ENCODE data around the gene GABRB1.

Gene GABRB1

GRCh38 chr4:47031011-47031678 is at the start of gene GABRB1:
Gene GABRB1, plus strand, starts transcription at chr4:47031567.
- DNase-seq = peak; percentile 25

- DNase-seq = no peak
Observed at GRCh38 chr4:46984781-46985180, 46.6 kb upstream of the GABRB1 start.

DNA sequence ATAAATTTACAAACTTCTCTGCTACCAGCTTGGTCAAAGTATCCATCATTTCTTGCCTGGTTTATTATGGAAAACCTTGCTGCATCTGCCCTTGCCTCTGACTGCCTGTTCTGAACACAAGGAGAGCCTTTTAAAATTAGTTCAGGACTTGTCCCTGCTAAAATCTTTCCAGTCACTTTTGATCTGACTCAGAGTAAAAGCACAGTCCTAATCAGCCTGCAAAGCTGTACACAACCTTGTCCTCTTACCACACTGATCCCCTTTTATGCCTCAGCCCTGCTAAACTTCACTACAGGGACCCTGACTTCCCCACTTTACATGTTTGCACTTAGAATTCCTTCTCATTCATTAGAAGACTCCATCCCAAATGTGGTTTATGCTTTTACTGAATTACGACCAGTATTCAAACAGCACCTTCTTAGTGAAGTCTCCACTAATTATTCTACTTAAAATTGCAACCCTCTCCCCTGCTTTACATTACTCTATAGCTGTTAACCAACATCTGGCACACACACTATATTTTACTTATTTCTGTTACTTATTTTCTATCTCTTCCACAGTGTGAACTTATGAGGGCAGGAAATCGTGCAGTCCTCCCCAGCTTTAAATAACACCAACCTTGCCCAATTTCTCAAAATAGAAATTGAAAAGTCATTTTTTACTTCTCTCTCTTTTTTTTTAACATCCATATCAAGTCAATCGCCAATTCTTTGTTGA is 44.3 kb upstream of the GABRB1 start:
- DNase-seq = no peak

GRCh38 chr4:46992338-46992737 is 39.0 kb upstream of the GABRB1 start:
- no peak for DNase-seq

GRCh38 chr4:46993075-46994006 is 38.0 kb upstream of the GABRB1 start, which contains the start of gene GABRA4:
Gene GABRA4, minus strand, starts transcription at chr4:46993581. Its CDS starts 157 bp downstream, at chr4:46993424.
- no peak for DNase-seq

GRCh38 chr4:46994007-46994405 is 37.4 kb upstream of the GABRB1 start:
- no peak for DNase-seq

GRCh38 chr4:46999566-46999965 is 31.8 kb upstream of the GABRB1 start:
- DNase-seq = peak; percentile 77

GRCh38 chr4:47000406-47000805 is 31.0 kb upstream of the GABRB1 start:
- DNase-seq = peak; percentile 16

DNA sequence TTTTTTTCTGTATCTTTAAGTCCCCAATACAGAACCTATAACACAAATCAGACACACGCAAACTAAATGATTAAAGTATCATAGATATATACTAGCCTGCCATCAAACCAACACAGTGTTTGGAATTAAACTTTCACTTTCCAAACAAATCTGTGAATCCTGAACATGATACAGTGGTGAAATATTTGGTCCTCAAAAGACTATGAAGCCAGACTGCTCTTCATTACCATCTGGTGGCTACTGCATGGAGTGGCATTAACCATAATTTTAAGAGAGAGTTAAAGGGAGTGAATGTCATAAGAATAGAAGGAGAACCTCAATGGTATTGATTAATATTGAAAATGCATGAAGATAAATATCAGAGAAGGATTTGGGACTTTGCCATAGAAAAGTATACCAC is 28.8 kb upstream of the GABRB1 start:
- no peak for DNase-seq

- DNase-seq = no peak
Observed at GRCh38 chr4:47010347-47010911, 20.9 kb upstream of the GABRB1 start.

DNA sequence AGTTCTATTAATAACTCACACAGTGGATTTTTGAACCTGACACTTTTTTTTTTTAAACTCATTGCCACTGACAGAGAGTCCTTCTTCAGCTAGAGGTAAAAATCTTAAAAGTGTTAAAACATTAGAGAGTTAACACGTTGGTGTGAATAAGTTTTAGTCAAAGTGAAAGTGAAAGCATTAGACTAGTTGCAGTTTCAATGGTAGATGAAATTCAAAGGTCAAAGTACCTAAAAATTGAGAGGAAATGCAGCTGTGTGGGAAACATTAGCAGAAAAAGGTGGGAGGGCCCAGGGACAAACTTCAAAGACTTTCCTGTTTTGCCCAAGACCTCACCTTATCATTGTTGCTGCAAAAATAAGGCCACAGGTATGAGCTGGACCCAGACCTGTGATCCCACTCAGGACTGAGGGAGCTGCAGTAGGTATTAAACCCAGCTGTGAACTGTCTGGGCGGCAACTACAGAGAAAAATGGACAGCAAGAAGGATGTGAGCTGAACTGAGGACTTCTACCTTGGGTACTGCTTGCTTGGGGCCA is 20.4 kb upstream of the GABRB1 start:
- DNase-seq = no peak

DNA sequence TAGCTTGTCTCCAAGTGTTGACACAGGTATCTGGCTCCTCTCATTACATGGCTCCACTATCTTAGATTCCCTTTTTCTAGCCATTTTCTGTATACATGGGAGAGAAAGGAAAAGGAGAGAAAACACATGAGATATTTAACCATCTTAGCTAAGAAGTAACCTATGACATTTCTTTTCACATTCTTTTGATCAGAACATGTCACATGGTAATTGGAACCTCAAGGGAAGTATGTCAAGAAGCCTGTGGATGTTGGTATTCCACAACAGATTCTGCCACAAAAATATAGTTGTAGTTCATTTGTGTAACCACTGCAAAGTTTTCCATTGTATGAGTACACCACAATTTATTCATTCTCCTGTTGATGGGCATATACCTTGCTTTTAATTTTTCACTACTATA is 18.7 kb upstream of the GABRB1 start:
- DNase-seq = no peak

- no peak for DNase-seq
Observed at GRCh38 chr4:47013373-47013772, 18.0 kb upstream of the GABRB1 start.

DNA sequence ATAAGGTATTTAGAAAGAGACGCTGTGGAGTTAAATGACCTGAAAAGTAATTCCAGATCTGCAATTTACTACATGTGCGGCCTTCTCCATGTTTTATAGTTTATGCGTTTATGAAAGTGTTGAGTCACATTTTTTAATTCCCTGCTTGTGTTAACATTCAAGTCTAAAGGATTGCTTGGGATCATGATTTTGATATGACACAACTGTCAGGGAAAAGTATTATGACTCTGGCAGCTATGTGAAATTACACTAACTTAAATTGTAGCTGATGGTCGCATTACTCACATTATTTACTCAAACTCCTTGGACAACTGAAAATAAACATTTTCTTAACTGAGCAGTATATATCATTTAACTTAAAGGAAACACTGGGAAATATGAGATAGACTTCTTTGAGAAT is 14.3 kb upstream of the GABRB1 start:
- DNase-seq = no peak

DNA sequence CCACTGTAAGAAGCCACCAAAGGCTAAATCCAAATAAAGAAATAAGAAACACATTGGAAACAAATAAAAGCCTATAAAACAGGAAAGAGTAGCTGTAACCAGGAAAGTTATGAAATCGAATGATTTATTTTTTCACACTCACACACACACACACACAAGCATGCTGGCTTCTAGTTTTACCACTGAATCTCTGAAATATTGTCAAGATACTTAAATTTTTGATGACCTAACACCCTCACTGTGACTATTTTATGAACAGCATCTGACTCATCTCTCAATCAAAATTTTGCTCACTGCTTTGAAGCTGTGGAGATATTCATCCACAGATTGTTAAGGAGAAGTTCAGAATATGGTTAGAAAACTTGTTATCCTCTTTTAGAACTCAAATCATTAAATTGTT is 13.9 kb upstream of the GABRB1 start:
- peak; percentile 32 for DNase-seq

GRCh38 chr4:47031751-47032404 is 511 bp downstream of the GABRB1 start:
- no peak for DNase-seq

- peak; percentile 40 for DNase-seq
Observed at GRCh38 chr4:47032405-47033106, 1.2 kb downstream of the GABRB1 start.

- DNase-seq = no peak
Observed at GRCh38 chr4:47038263-47038662, 6.9 kb downstream of the GABRB1 start.

- DNase-seq = no peak
Observed at GRCh38 chr4:47040828-47041227, 9.5 kb downstream of the GABRB1 start.

DNA sequence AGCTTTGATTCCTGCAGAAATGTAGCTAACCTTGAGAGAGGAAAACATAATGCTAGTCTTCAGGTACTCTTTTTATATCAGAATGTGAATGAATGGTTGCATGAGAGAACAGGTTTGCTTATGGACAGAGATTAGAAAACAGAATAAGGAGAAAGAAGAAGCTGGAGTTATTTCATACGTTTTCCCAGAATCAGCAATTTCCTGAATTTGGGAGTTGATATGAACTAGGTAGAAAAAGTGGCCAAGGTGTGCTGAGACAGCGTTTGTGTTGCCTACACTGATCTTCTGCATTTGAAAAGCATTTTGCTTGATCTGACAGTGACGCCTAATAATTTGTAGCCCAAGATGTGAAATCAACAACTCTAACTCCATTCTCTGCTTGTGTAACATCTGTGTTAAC is 12.5 kb downstream of the GABRB1 start:
- no peak for DNase-seq

DNA sequence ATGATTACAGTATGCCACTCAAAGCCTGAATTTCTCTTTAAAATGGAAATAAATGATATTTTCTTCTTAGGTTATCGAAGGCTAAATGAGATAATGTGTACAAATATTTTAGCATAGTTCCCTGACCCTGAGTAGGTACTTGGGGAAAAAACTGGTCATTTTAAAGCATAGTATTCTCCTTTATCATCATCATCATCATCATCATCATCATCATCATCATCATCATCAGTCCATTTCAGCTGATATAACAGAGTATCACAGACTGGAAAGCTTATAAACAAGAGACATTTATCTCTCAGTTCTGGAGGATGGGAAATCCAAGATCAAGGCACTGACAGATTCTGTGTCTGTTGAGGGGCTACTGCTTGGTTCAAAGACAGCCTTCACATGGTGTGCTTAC is 13.9 kb downstream of the GABRB1 start:
- DNase-seq = no peak

GRCh38 chr4:47049347-47049746 is 18.0 kb downstream of the GABRB1 start:
- no peak for DNase-seq
